HepG2 (cell line): ENCODE results near the gene TMEM253. TPM values are rescaled to one million over a fixed set of nuclear protein-coding genes. Genes with fewer than 3 reads are reported as not detected.

Source experiments
- ARHGAP35 ChIP-seq: sonication (generic); formaldehyde crosslinking; IDR thresholded peaks from 2 replicates; pipeline ENCODE4 v1.9.0; 2022; ENCODE audit warnings: mild to moderate bottlenecking, inconsistent platforms, moderate library complexity, missing genetic modification reagents, borderline replicate concordance
- BRCA1 ChIP-seq: sonication (generic); formaldehyde crosslinking; IDR thresholded peaks from 2 replicates; pipeline ENCODE4 v1.4.0; 2020; ENCODE audit warnings: missing genetic modification reagents
- CBX2 ChIP-seq, 2 experiments: fragments of 200-600 bp in 1 of 2; sonication (generic); formaldehyde crosslinking in 1 of 2; IDR thresholded peaks; 2 replicates each; pipeline versions ENCODE4 v1.7.0 to v1.8.1; 2018 to 2022; ENCODE audit warnings: low read depth in 2 of 2, low read length in 1 of 2, mild to moderate bottlenecking in 1 of 2, missing genetic modification reagents in 1 of 2
- E2F2 ChIP-seq: sonication (generic); formaldehyde crosslinking; IDR thresholded peaks from 2 replicates; pipeline ENCODE4 v1.4.0; 2020; ENCODE audit warnings: missing genetic modification reagents, borderline replicate concordance
- HHEX ChIP-seq: IDR thresholded peaks from 2 replicates; pipeline ENCODE4 v1.6.1; 2016; ENCODE audit warnings: control low read depth
- HNRNPK ChIP-seq: fragments of 200-400 bp; formaldehyde crosslinking; IDR thresholded peaks from 2 replicates; pipeline ENCODE4 v1.6.1; 2018; ENCODE audit warnings: low read length, low read depth, moderate library complexity, mild to moderate bottlenecking; ENCODE audit not compliant: poor library complexity, severe bottlenecking
- MTF1 ChIP-seq: sonication (generic); formaldehyde crosslinking; IDR thresholded peaks from 2 replicates; pipeline ENCODE4 v1.5.0; 2020; ENCODE audit warnings: missing genetic modification reagents
- MYNN ChIP-seq: sonication (generic); formaldehyde crosslinking; IDR thresholded peaks from 2 replicates; pipeline ENCODE4 v1.4.0; 2020; ENCODE audit warnings: mild to moderate bottlenecking, low read depth, missing genetic modification reagents
- MZF1 ChIP-seq: sonication (generic); formaldehyde crosslinking; IDR thresholded peaks from 2 replicates; pipeline ENCODE4 v1.8.1; 2023; ENCODE audit warnings: mild to moderate bottlenecking, missing genetic modification reagents, borderline replicate concordance
- NR2C2 ChIP-seq: sonication (generic); formaldehyde crosslinking; IDR thresholded peaks from 2 replicates; pipeline ENCODE4 v1.4.0; 2020; ENCODE audit warnings: missing genetic modification reagents, mild to moderate bottlenecking, moderate library complexity, borderline replicate concordance
- PAX8 ChIP-seq: sonication (generic); formaldehyde crosslinking; IDR thresholded peaks from 2 replicates; pipeline ENCODE4 v1.8.0; 2022; ENCODE audit warnings: mild to moderate bottlenecking, missing genetic modification reagents, borderline replicate concordance
- PLRG1 ChIP-seq: fragments of 450-650 bp; conservative IDR thresholded peaks from 2 replicates; pipeline ENCODE4 v1.6.1; 2016
- RERE ChIP-seq: IDR thresholded peaks from 2 replicates; pipeline ENCODE4 v1.6.1; 2016; ENCODE audit warnings: low read depth, missing genetic modification reagents, missing compliant biosample characterization
- SALL2 ChIP-seq: sonication (generic); formaldehyde crosslinking; IDR thresholded peaks from 2 replicates; pipeline ENCODE4 v1.8.1; 2023; ENCODE audit warnings: mild to moderate bottlenecking, missing genetic modification reagents, inconsistent platforms
- TFDP2 ChIP-seq: sonication (generic); formaldehyde crosslinking; IDR thresholded peaks from 2 replicates; pipeline ENCODE4 v1.4.0; 2020; ENCODE audit warnings: missing genetic modification reagents
- ZNF292 ChIP-seq: sonication (generic); formaldehyde crosslinking; IDR thresholded peaks from 2 replicates; pipeline ENCODE4 v1.8.1; 2022; ENCODE audit warnings: mild to moderate bottlenecking, low read depth, missing genetic modification reagents, borderline replicate concordance
- ZNF329 ChIP-seq: sonication (generic); formaldehyde crosslinking; IDR thresholded peaks from 2 replicates; pipeline ENCODE4 v1.9.0; 2021; ENCODE audit warnings: low read depth, mild to moderate bottlenecking, missing genetic modification reagents
- ZNF619 ChIP-seq: sonication (generic); formaldehyde crosslinking; IDR thresholded peaks from 2 replicates; pipeline ENCODE4 v1.4.0; 2020; ENCODE audit warnings: mild to moderate bottlenecking, missing genetic modification reagents
- ZNF691 ChIP-seq: sonication (generic); formaldehyde crosslinking; IDR thresholded peaks from 2 replicates; pipeline ENCODE4 v1.4.0; 2020; ENCODE audit warnings: missing genetic modification reagents, low read depth, mild to moderate bottlenecking, borderline replicate concordance
- polyA plus RNA-seq, 8 experiments: library from polyadenylated mRNA; depleted of rRNA in 3 of 8; stranded (reverse) in 7 of 8; unstranded in 1 of 8; fragments of >200 nt; fragmentation: Illumina TruSeq in 4 of 8; extraction: Trizol in 4 of 8; gene quantifications; 2 replicates each; pipeline versions ENCODE4 v1.2.1 to v1.2.3, GENCODE V29; 2011 to 2016; ENCODE audit warnings: low read depth in 4 of 8, missing spikeins in 1 of 8, mixed read lengths in 1 of 8; ENCODE audit not compliant: insufficient read depth in 1 of 8
- total RNA-seq, 5 experiments: library from RNA; depleted of rRNA; stranded (reverse); fragments of >200 nt; fragmentation: Illumina TruSeq; extraction: Trizol; gene quantifications; 2 replicates each; pipeline ENCODE4 v1.2.3, GENCODE V29; 2016; ENCODE audit warnings: low read depth in 1 of 5

The TMEM253 gene
- total and polyA plus RNA-seq, 2 of the 13 experiments (the other 11 are each of a cell fraction or from before 2014, with no cell fraction given), result 0.29 to 0.45 TPM

GRCh38 chr14:21055432-21056117 lies 45.3 kb upstream of the TMEM253 start (continued):
- TF ChIP-seq CBX2 (IDR thresholded peaks at IDR 0.05; ENCODE audit: low read depth, low read length), result no peak
- no peak for TF ChIP-seq CBX2 (CRISPR knock-in tag; IDR thresholded peaks at IDR 0.05; ENCODE audit: low read depth)
- TF ChIP-seq MZF1 (CRISPR knock-in tag), result peak; percentile 91; the same call in 1 of the 2 replicates
- no peak for TF ChIP-seq PLRG1
- TF ChIP-seq SALL2 (CRISPR knock-in tag), result peak; percentile 58; the same call in 1 of the 2 replicates
- peak; percentile 55 for TF ChIP-seq NR2C2 (CRISPR knock-in tag)
- no peak; the same call in 1 of the 2 replicates for TF ChIP-seq HHEX
- TF ChIP-seq PAX8 (CRISPR knock-in tag), result peak; percentile 94
- TF ChIP-seq HNRNPK, result no peak
- TF ChIP-seq BRCA1 (CRISPR knock-in tag), result peak; percentile 63; the same call in 1 of the 2 replicates
- TF ChIP-seq ZNF329 (CRISPR knock-in tag), result no peak
- no peak; the same call in 1 of the 2 replicates for TF ChIP-seq ARHGAP35
- no peak for TF ChIP-seq MYNN (CRISPR knock-in tag)
- TF ChIP-seq ZNF619 (CRISPR knock-in tag), result peak; percentile 83; the same call in 1 of the 2 replicates
- TF ChIP-seq ZNF691 (CRISPR knock-in tag), result peak; percentile 82
- 0 out of 2 replicates have a peak, but pooled peaks have one; percentile 63 for TF ChIP-seq E2F2 (CRISPR knock-in tag)
- no peak for TF ChIP-seq MTF1 (CRISPR knock-in tag)
- peak; percentile 69; the same call in 1 of the 2 replicates for TF ChIP-seq RERE (CRISPR knock-in tag)
- TF ChIP-seq ZNF292, result peak; percentile 80; the same call in 1 of the 2 replicates
- TF ChIP-seq TFDP2 (CRISPR knock-in tag), result peak; percentile 79
